Measurements from ENCODE around the gene TXNIP.

The TXNIP gene

GRCh38 chr1:145985502-145986439, 10.6 kb downstream of the TXNIP start:
- DNase-seq (ENCODE audit: low read depth, low spot score) = no peak

DNA sequence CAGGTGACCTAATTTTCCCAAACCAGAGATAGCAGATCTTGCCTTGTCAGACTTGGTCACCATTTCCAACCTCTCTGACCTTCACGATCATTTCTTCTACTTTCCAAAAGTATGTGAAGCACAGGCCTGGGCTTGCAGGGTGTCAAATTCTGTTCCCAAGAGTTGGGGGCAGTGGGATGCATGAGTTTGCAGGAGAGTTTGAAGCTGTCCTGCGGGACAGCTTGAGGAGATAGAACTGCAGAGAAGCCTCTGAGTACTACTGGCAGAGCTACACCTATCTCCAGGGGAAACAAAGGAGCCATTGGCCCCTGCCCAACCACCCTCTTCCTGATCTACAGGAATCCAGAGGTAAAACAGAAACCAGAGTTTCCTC, 11.3 kb downstream of the TXNIP start:
- DNase-seq (ENCODE audit: low read depth, low spot score) = no peak

- no peak for DNase-seq (ENCODE audit: low read depth, low spot score)
Measured at GRCh38 chr1:145983960-145984830, 12.2 kb downstream of the TXNIP start.

GRCh38 chr1:145983206-145983675, 13.1 kb downstream of the TXNIP start:
- DNase-seq (ENCODE audit: low read depth, low spot score) = no peak

DNA sequence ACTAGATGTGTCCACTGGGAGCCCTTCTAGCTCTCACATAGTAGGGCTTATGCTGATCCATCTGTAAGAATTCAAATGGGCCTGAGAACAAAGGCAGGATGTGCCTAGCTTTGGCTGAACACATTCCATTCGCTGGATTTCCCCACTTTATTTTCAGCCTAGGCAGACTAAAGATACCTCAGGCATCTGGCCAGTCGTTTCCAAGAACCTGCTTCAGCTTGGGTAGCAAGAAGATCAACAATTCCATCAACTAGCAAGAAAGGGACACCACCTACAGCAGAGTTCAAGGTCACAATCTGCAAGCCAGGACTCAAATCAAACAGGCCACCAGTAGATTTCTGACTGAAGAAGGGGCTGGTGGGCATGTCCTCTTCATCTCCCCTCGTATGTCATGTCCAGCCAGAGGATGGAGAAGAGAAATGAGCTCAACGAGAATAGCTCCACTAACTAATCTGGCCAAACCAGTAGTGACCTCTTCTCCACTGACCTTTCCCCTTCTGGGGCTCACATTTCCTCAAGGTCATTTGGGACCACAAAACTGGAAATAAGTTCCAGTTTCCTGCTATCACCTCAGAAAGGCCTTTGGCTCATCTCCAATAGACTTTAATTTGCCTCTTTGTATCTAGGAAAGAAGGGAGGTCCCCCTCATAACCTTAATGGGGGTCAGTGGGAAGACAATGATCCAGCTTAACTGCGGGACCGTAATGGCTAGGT, 14.2 kb downstream of the TXNIP start:
- no peak for DNase-seq (ENCODE audit: low read depth, low spot score)

- DNase-seq (ENCODE audit: low read depth, low spot score) = no peak
Measured at GRCh38 chr1:145980457-145980994, 15.9 kb downstream of the TXNIP start.

DNA sequence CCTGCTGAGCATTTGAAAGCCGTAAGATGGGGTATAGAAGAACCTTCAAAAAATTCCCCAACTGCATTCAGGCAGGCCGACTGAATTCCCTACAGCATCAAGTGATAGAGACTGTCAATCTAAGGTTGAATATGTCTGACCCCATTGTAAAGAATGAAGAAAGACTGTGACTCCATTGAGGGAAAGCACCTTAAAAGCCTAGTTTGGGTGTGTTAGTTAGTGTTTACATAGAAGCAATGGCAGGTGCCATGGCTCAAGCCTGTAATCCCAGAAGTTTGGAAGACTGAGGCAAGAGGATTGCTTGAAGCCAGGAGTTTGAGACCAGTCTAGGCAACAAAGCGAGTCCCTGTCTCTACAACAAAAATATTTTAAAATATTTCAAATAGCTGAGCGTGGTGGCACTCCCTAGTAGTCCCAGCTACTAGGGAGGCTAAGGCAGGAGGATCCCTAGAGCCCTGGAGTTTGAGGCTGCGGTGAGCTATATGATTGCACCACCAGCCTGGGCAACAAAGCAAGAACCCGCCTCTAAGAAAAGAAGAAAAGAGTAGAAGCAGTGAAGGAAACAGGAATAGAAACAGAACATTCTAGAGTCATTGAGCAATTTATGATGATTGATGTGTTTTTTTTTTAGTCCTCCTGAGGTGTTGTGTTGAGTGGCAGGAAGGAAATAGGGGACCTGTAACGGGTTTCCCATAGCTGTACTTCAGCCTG, 16.5 kb downstream of the TXNIP start:
- DNase-seq (ENCODE audit: low read depth, low spot score) = no peak

- DNase-seq (ENCODE audit: low read depth, low spot score) = peak; percentile 99
Measured at GRCh38 chr1:145978854-145979745, 17.3 kb downstream of the TXNIP start.

DNA sequence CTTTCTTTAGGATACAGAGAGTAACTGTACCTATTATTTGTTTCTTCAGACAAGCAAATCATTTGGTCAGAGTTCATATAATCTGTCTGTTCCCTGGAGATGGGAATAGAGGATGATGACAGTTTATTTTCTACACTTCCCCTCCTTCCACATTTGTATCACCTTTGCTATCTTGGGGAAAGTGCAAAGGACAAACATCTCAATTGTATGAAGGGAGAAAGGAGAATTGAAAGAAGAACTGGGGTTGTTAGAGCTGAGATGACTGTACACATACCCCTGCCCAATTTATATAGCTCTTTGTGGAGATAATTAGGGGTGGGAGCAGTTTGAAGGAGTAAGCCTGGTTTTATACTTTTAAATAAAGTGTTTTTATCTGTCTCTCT, 17.9 kb downstream of the TXNIP start:
- DNase-seq (ENCODE audit: low read depth, low spot score) = no peak

DNA sequence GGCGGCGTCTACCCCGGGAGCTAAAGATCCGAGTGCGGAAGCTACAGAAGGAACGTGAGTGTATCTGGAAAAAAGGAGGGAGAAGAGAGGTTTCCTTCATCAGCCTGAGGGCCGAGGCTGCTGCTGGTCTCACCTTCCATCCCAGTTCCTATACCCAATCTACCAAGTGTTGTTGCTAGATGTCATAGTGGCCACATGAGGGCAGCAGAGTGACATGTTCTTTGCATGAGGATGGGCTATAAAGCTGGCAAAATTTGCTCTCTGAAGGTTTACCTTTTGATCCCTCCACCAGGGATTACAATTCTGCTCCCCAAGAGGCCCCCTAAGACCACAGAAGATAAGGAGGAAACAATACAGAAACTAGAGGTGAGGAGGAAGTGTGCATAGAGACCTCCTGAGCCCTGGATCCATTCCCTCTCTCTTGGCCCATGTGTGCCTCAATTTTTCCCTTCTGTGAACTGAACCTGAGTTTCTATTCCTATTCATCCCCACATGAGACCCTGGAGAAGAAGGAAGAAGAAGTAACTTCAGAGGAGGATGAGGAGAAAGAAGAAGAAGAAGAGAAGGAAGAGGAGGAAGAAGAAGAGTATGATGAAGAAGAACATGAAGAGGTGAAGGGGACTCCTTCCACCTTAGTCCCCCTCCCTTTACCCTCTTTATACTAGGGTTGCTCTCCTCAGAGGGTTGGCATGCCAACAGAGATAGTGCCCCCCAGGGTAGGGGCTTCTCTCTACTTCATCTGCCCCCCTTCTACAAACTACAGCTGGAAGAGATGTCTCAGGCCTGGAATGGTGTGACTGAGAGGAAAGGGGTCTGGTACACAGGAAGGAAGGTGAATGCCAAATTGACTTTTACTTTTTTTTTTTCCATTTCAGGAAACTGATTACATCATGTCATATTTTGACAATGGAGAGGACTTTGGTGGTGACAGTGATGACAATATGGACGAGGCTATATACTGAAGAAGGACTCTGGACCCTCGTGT, 18.6 kb downstream of the TXNIP start:
- no peak for DNase-seq (ENCODE audit: low read depth, low spot score)

DNA sequence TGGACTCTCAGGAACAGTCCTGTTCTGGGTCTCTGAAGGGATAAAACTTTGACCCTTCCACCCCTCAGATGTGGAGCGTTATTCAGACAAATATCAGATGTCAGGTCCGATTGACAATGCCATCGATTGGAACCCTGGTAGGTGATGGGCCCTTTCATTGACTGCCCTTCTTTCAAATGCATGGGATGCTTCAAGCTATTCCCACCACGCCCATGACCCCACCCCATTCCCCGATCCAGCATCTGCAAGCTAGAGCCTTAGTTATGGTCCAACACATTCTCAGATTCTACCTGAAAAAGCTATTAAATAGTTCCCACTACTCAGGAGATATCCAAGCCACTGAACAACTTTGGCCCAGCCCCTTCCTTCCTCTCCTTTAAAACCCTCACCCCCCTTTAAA, 19.4 kb downstream of the TXNIP start:
- no peak for DNase-seq (ENCODE audit: low read depth, low spot score)

GRCh38 chr1:145975216-145975615, 21.2 kb downstream of the TXNIP start:
- no peak for DNase-seq (ENCODE audit: low read depth, low spot score)

- DNase-seq (ENCODE audit: low read depth, low spot score) = no peak
Measured at GRCh38 chr1:145974721-145975120, 21.7 kb downstream of the TXNIP start.

GRCh38 chr1:145972580-145972979, 23.8 kb downstream of the TXNIP start:
- no peak for DNase-seq (ENCODE audit: low read depth, low spot score)

DNA sequence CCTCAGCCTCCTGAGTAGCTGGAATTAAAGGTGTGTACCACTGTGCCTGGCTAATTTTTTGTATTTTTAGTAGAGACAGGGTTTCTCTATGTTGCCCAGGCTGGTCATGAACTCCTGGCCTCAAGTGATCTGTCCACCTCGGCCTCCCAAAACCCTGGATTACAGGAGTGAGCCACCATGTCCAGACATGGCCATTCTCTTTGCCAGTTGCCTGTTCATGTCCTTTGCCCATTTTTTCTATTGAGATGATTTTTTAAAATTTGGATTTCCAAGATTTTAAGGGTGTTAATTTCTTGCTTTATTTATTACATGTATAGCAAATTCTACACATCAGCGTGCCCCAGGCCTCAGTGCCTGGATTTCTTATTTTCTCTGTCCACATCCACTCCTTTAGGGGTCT, 29.1 kb downstream of the TXNIP start:
- no peak for DNase-seq (ENCODE audit: low read depth, low spot score)

DNA sequence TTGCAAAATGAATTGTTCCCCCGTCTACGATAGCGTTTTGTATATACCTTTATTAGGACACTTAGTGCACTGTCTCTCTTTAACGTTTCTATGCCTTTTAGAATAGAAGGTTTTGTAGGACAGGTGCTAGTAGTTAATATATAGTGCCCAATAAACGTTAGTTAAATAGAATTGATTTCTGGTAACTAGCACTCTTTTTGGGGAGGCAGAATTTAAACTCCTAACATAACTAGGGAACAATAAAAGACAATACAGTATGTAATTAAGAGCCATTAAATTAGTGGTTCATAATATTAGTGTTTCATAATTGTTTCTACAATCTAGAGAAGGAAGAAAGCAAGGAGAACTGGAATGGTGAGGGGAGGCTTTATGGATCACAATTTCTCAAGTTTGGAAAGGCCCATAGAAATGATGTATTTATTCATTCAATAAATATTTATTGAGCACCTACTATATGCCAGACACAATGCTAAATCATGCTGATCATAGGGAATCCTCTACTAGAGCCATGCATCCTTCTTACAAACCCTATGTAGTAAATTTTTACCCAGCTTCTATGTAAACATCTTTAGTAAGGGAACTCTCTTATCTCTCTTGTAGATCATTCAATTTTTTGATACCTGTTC, 31.1 kb downstream of the TXNIP start:
- DNase-seq (ENCODE audit: low read depth, low spot score) = no peak

DNA sequence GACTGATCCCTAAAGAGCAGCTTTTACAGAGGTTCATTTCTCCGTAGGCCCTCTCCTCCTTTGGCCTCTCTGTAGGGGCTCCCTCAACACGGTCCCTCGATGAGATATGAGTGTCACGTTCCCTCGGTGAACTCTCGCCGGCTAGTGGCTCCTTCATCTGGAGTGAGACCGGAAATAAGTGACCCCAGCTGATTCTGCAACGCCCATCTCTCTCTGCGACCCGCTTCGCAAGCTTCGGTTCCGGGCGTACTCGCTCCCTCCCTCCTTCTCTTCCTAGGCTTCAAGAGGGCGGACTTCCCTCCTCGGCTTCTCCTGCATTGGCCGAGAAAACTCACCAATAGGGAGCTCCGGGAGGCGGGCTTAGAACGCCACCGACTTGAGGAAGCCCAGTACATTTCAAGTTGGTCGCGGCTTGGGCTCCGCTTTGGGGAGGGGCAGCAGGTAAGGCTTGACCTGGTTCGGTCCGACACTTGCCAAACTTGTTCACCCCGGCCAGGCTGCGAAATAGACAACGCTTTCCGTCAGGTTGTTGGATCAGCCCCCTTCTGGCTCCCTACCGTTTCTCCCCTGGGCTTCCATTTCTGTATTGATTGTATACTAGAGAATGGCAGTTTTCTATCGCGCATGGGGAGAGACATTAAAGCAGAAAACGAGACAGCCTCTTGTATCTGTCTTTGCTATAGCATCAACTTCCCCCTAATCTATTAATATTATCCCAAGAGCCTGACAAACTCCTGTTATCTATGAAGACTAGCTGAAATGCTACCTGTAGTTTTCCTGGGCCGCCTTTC, 31.9 kb downstream of the TXNIP start, which contains the start of the genes ANKRD34A and POLR3GL:
Gene ANKRD34A, minus strand, starts transcription at position 248 of the 791 bp plus-strand sequence. CDS start 2,816 bp downstream, outside the sequence.
Gene POLR3GL, plus strand, starts transcription at position 363 of the 791 bp plus-strand sequence. CDS start 10,176 bp downstream, outside the sequence.
- DNase-seq (ENCODE audit: low read depth, low spot score) = no peak
